KG1 (cell line): ENCODE data around the gene UGT1A6.

Experiments used
- DNase-seq: peaks from one replicate; lab custom pipeline; 2025; lab: John Stamatoyannopoulos, UW

Gene UGT1A6

DNA sequence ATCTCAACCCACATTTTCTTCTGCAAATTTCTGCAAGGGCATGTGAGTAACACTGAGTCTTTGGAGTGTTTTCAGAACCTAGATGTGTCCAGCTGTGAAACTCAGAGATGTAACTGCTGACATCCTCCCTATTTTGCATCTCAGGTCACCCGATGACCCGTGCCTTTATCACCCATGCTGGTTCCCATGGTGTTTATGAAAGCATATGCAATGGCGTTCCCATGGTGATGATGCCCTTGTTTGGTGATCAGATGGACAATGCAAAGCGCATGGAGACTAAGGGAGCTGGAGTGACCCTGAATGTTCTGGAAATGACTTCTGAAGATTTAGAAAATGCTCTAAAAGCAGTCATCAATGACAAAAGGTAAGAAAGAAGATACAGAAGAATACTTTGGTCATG, 75.4 kb downstream of the UGT1A6 start:
- no peak for DNase-seq

DNA sequence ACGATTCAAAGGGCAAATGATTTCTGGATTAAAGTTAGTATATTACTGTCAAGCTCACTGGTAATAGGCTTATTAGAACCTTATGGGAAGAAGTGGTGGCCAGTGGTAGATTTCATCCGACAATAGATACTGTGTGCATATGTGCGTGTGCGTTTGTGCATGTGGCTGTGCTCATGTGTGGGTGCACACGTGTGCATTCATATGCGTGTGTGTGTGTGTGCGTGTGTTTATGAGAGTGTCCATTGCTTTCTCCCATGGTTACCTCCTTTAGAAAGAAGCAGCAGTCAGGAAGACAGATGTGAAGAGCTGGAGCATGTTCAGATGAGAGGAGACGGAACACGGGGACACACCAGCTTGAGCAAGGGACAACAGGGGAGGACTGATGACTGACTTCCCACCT, 76.6 kb downstream of the UGT1A6 start:
- no peak for DNase-seq

DNA sequence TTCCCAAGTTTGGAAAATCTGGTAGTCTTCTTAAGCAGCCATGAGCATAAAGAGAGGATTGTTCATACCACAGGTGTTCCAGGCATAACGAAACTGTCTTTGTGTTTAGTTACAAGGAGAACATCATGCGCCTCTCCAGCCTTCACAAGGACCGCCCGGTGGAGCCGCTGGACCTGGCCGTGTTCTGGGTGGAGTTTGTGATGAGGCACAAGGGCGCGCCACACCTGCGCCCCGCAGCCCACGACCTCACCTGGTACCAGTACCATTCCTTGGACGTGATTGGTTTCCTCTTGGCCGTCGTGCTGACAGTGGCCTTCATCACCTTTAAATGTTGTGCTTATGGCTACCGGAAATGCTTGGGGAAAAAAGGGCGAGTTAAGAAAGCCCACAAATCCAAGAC, 79.5 kb downstream of the UGT1A6 start:
- DNase-seq = no peak

DNA sequence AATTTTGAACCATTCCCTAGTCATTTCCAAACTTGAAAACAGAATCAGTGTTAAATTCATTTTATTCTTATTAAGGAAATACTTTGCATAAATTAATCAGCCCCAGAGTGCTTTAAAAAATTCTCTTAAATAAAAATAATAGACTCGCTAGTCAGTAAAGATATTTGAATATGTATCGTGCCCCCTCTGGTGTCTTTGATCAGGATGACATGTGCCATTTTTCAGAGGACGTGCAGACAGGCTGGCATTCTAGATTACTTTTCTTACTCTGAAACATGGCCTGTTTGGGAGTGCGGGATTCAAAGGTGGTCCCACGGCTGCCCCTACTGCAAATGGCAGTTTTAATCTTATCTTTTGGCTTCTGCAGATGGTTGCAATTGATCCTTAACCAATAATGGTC, 79.9 kb downstream of the UGT1A6 start:
- DNase-seq = no peak

DNA sequence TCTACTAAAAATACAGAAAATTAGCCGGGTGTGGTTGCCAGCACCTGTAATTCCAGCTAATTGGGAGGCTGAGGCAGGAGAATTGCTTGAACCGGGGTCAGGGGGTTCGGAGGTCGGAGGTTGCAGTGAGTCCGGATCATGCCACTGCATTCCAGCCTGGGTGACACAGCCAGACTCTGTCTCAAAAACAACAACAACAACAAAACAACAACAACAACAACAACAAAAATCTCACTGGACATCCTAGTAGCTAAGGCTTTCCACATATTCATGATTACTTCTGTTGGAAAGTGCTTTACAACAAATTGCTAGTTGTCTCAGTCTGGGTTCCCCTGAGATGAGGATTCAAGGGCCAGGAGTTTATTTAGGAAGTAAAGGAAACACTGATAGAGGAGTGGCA, 81.2 kb downstream of the UGT1A6 start:
- DNase-seq = no peak

DNA sequence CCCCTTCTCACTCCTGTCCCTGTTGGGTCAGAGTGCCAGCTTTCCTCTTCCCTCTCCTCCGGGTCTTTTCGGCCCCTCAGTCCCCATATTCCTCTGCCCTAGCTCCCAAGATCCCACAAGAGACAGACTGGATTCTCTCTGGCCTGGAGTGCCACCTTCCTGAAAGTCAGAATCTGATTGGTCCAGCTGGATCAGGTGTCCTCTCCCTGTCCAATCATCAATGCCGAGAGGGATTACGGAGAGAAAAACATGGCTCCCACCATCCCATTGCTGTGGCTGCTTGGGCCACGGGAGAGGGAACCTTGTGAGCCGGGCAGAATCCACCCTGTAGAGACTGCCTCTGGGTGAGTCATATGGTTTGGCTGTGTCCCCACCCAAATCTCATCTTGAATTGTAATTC, 82.7 kb downstream of the UGT1A6 start:
- no peak for DNase-seq

DNA sequence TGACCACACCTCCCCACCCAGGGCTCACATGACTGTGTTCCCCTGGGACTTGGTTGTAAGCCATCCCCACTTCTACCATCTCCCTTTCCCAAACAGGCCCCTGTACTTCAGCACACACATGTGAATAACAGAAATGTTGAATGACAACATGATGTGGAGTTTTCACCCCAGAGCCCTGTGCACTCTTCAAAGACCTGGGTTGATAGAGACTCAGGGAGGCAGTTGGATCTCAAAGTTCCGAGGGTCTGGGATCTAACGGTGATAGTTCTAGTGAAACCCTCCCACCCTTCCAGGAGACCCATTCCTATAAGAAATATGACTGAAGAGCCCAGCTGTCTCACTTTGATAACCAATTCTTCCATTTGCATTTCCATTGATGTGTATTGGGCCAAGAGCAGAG, 85.3 kb downstream of the UGT1A6 start, which contains the start of gene MROH2A:
Gene MROH2A, plus strand, starts transcription at position 301 of the 400 bp plus-strand sequence. CDS start 1,029 bp downstream, outside the sequence.
- no peak for DNase-seq

DNA sequence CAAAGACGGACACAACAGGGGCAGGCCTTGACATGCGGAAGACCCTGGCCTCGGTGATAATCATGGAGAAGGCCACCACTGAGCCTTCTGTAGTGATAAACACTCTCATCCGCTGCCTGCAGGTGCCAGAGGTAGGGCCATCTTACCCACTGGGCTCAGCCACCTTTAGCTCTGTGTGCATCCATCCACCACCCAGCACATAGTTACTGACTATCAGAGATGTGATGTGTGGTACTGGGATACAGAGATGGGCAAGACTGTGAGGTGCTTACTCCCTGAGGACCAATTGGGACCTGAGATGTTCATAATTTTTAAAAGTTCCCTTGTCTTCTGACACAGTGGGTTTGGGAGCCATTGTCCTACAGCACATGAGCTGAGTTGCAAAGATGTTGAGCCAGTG, 87.0 kb downstream of the UGT1A6 start:
- no peak for DNase-seq

DNA sequence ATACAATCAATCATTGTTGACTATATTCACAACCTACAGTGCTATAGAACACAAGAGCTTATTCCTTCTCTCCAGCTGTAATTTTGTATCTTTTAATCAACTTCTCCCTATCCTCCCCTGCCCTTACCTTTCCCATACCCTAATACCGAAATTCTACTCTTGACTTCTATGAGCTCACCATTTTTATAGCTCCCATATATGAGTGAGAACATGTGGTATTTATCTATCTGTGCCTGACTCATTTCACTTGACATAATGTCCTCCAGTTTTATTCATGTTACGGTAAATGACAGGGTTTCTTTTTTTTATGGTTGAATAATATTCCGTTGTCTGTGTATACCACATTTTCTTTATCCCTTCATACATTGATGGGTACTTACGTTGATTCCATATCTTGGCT, 88.1 kb downstream of the UGT1A6 start:
- no peak for DNase-seq

DNA sequence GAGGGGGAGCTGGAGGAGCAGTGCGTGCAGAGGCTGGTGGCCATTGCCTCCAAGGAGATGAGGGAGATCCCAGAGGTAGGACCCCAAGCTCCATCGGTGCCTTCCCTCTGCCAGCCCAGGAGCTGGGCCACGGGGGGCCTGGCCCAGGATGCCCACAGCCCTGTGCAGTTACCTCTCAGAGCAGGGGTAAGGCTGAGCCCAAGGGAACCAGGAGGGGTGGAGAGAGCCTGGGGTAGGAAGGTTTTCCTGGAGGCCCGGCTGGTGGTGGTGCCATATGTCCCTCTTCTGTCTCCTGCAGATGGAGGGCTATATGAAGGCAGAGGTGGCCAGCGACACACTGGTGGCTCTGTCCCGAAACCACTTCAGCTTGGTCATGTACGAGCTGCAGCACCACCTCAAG, 96.9 kb downstream of the UGT1A6 start:
- DNase-seq = no peak

DNA sequence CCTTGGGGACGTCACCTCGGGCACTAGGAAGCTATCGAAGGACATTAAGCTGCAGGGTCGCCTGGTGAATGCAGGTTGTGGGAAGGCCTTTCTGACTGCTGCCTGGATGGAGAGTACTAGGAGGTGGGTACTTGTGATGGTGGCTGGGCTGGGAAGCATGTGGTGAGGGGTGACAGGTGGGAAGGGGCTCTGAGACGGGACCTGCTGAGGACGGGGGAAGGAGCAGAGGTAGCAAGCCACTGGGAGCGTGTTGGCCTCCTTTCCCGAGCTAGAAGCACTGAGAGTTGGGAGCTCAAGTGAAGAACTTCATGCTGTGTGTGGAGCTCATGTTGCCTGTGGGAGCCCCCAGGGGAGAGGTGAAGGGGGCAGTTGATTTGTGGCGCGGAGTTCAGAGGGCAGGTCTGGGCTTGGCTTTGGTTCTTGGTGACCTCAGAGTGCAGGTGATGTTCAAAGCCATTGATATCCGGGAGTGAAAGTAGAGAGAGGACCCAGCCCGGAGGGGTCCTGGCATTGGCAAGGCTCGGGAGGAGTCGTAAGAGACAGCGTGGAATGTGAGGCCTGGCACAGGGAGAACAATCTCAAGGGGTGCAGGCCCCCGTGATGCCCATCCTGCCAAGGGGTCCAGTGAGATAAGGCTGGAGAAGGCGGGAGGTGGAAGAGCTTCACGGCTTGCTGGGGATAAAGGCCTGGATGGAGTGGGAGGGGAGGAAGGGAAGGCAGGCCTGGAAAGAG, 98.6 kb downstream of the UGT1A6 start:
- DNase-seq = no peak

DNA sequence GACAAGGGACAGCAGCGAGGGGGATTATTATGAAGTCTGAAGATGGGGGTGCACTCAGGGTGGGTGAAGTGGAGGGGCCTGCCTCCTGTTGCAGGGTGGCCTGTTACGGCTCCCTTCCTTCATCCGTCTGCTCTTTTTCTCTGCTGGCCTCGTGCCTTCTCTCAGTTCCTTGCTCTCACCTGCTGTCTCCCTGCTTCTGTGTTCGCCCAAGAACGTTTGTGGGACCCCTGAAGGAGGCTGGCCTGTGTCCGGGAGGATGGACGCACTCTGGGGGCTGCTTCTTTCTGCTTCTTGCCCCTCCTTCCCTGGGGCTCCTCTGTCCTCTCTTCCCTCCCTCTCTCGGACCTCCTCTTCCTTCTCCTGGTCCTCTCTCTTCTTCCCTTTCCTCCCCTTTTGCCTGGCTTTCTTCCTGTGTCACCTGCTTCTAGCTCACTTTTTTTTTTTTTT, 99.2 kb downstream of the UGT1A6 start:
- DNase-seq = no peak

DNA sequence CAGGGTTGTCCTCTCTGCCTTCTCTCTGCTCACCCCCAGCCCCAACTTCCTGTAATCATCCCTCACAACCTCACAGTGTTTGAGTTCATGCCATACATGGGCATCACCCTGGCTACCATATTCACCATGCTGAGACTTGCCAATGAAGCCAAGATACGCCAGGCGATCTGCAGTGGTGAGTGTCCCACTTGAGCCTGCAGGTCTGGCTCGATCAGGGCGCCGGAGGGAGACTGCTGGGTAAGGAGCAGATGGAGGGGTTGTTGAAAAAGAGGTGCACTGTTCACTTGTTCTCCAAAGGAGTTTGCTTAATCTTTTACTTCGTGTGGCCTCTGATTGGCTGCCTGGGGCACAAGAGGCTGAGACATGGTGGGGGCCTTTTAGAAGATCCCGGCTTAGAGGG, 100.0 kb downstream of the UGT1A6 start:
- DNase-seq = no peak

DNA sequence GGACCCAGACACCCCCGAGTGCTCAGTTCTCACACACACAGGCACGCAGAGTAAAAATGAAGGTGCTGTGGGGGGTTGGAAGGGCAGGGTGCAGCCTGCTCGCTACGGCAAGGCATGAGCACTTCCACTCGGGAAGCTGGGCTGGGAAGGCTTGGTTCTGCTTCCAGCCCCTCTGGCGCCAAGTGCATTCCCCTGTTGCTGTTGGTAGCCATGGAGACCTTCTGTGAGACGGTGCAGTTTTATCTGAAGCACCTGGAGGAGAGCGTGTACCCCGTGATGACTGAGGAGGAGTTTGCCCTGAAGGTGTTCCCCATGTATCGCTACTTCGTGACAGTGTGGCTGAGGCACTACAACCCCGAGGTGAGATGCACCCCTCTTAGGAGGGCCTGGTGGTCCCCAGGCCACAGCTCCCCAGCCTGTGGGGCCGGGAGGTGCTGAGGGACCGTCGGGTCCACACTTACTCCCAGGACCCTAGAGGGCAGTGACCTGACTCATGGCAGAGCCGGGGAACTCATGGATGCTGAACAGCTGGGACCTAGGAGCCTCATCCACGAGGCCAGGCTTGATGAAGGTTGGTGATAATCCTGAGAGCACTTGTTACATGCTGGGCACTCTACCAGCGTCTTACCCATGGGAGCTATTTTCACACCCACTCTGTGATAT, 100.9 kb downstream of the UGT1A6 start:
- no peak for DNase-seq

DNA sequence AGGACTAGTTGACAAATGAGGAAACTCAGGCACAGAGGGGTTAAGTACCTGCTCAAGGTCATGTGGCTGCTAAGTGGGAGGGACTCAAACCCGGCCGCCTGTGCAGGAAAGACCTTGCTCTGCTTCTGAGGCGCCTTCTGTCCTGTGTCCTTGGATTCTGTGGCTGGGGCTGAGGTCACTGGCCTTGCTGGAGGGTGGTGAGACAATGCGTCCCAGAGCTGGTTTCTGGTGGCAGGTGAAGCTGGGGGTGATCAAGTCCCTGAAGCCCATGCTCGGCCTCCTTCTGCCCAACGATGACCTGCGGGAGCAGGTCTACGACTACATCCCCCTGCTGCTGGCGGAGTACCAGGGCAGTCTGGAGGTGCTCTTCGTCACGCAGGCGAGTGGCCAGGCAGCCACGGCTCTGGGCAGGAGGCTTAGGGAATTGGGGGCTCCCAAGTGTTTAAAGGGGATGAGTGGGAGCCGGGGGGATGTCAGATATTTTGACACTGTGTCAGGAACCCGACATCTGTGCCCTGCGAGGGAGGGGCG, 101.5 kb downstream of the UGT1A6 start:
- no peak for DNase-seq

DNA sequence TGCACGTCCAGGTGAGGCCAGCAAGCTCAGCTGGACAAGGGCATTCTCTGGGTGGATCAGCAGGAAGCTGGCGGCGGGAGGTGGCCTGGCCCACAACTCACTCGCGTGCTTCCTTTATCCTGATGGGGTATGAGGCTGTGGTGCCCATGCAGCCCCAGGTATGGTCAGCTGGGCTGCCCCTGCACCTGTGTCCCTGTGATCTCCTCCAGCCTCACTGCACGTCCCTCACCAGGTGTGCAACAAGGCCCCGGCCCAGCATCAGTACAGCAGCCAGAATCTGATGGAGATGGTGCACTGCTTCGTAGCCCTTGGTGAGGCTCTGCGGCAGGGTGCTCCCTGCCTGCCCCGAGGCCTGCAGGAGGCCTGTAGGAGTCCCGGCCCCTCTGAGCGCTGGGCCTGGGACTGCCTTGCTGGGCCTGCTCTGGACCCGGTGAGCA, 103.1 kb downstream of the UGT1A6 start:
- no peak for DNase-seq

DNA sequence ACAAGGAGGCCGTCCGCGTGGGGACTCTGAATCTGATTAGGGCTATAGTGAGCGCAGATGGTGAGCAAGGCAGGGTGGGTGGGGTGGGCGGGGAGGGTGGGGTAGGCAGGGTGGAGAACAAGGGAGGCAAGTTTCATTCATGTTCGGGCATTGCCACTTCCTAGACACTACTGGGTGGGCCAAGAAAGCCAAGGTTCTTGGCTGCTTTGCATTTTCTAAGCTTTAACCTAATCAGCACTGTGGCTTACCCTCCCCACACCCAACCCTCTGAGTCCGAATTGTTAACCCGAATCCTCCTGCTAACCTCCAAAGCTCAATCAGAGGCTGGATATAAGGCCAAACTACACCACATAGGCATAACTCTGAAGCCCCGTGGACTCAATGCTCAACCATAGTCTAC, 103.6 kb downstream of the UGT1A6 start:
- DNase-seq = no peak

DNA sequence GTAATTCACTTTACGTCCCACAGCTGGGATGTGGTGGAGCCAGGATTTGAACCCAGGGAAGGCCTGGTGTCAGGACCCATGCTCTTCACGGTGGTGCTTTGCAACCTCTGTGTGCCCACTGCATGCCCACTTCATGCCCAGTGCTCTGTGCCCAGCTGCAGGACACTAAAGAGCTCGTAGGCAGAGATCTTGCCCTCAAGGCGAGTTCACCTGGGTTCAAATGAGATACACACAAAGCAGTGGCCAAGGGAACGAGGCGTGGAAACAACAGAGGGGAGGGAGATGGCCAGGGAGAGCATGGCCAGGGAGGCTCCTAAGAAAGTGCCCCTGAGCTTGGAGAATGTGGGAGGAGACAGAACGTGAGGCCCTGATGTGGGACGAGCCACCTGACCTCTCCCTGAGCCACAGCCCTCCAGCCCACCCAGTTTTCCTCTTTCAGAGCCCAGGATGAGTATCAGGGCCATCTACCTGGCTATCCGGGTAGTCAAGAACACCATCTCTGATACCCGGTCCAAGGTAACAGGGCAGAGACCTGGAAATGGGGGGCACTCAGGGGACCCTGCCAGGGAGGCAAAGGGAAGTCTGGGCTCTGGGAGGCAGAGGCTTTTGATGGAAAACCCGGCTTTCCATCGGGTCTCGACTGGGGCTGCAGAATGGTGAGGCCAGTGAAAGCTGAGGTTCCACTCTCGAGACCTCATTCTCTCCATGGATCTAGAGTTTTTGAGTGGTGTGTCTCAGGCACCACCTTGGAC, 105.8 kb downstream of the UGT1A6 start:
- no peak for DNase-seq

DNA sequence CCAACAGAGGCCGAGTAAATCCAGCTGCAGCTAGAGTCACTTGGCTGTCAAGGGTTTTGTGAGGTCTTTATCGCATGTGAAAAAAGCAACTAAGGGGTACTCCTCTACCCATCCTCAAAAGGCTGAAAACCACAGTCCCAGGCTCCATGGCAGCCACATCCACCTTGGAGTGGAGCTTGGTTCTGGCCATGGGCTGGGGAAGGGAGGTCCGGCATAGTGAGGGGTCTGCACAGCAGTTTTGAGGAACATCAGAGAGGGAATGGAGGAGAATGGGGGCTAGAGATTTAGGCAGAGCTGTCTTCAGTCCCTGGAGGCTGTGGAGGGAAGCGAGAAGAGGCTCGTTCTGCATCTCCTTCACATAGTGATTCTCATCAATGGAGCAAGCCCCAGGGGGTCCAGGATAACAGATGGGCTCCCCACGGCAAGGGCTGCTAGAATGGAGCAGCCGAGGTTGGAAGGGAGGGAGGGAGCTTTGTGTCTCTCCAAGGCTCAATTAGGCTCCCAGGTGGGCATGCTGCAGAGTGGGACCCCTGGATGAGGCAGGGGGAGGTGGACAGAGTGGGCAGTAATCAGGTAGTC, 106.5 kb downstream of the UGT1A6 start:
- DNase-seq = no peak

DNA sequence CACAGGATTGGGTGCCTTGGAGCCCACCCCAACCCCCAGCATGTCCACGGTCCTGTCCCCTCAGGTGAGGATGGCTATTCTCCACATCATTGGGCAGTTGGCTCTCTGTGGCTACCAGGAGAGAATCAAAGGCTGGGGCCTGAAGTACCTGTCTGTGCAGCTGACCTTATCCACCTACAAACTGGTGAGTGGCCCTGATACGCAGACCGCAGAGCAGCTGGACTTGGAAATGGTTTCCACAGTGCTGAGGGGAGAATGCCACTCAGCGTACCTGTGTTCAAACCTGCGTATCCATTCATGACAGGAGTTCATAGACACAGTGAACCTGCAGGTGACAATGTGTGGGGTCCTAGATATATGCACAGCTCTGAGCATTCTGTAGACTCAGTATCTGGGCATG, 107.0 kb downstream of the UGT1A6 start:
- DNase-seq = no peak

DNA sequence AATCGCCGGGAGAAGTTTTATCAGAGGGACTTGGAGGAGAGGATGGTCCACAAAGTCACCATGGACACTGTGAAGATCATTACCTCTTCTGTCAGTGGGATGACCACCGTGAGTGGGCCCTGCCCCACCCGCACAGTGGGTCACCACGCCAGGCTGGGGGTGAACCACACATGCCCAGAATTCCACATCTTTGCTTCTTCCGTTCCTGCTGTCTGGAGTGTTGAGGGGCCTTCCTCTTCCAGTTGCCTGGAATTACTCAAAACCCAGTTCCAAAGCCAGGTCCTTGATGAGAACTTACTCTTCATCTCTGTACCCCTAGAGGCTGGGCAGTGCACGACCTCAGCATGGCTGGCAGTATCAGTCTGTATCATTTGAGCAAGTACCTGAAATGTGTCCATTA, 107.5 kb downstream of the UGT1A6 start:
- no peak for DNase-seq

DNA sequence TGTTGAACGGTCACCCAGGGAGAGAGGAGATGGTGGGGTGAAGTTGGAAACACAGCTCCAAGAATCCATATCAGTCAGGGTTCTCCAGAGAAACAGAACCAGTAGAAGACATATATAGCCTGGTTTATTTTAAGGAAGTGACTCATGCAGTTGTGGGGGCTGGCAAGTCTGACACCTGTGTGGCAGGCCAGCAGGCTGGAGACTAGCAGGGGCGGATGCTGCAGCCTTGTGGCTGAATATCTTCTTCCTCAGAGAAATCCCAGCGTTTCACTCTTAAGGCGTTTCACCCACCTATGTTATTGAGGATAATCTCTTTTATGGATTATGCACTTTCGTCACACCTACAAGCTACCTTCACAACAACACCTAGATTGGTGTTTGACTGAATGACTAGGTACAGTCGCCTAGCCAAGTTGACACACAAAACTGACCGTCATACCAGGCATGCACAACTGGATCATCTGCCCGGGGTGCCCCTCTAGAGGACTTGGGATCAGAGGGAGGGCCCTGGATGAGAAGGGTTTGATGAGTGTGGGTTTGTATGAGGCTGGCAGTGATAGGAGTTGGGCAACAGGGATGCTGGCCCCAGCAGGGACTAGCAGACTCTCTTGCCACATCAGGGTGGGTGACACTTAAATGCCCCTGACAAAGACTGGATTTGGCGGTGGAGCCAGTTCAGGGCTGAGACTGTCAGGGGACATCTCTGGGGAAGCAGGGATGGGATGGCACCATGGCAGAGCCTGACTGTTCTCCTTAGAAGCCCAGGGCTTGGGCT, 108.9 kb downstream of the UGT1A6 start:
- no peak for DNase-seq
